OCI-LY1 (cell line): ENCODE results near the gene HDDC3.

Experiments
- H2AFZ ChIP-seq: fragments of 200-600 bp; sonication (generic), shearing (Covaris generic); 2 replicates; pipeline ENCODE4 v1.6.0; 2014; ENCODE audit warnings: antibody characterized with exemption, mild to moderate bottlenecking, low read length
- H3F3A ChIP-seq: fragments of 200-600 bp; sonication (generic), shearing (Covaris generic); 2 replicates; pipeline ENCODE4 v1.6.0; 2014; ENCODE audit warnings: mild to moderate bottlenecking, antibody characterized with exemption, low read length, moderate library complexity; ENCODE audit not compliant: insufficient read depth
- H3K27ac ChIP-seq: fragments of 200-600 bp; sonication (generic); 2 replicates; pipeline ENCODE4 v1.5.1; 2014; ENCODE audit warnings: low read length, mixed run types, mild to moderate bottlenecking, low read depth; ENCODE audit not compliant: poor library complexity, severe bottlenecking
- H3K27me3 ChIP-seq: fragments of 200-600 bp; sonication (generic); 2 replicates; pipeline ENCODE4 v1.6.0; 2014; ENCODE audit warnings: antibody characterized with exemption, mild to moderate bottlenecking, low read length, moderate library complexity; ENCODE audit not compliant: insufficient read depth
- H3K36me3 ChIP-seq: fragments of 200-600 bp; sonication (generic); 2 replicates; pipeline ENCODE4 v1.6.1; 2014; ENCODE audit warnings: mild to moderate bottlenecking, antibody characterized with exemption, low read length, moderate library complexity, mixed read lengths; ENCODE audit not compliant: insufficient read depth
- H3K4me1 ChIP-seq: fragments of 200-600 bp; sonication (generic); 2 replicates; pipeline ENCODE4 v1.5.1; 2014; ENCODE audit warnings: mild to moderate bottlenecking, low read length, moderate library complexity; ENCODE audit not compliant: insufficient read depth, severe bottlenecking
- H3K4me2 ChIP-seq: fragments of 200-600 bp; sonication (generic), shearing (Covaris generic); 2 replicates; pipeline ENCODE4 v1.6.1; 2014; ENCODE audit warnings: low read length
- H3K4me3 ChIP-seq: fragments of 200-600 bp; sonication (generic); 2 replicates; pipeline ENCODE4 v1.5.1; 2014; ENCODE audit warnings: low read length, low read depth, mild to moderate bottlenecking, mixed read lengths; ENCODE audit not compliant: poor library complexity, severe bottlenecking
- H3K79me2 ChIP-seq: fragments of 200-600 bp; shearing (Covaris generic); 2 replicates; pipeline ENCODE4 v1.6.1; 2016; ENCODE audit warnings: mixed run types, low read length, mixed read lengths; ENCODE audit not compliant: insufficient read depth
- H3K9ac ChIP-seq: fragments of 200-600 bp; sonication (generic), shearing (Covaris generic); 2 replicates; pipeline ENCODE4 v1.6.1; 2014; ENCODE audit warnings: mild to moderate bottlenecking, low read length, mixed read lengths
- H3K9me2 ChIP-seq: fragments of 200-600 bp; sonication (generic), shearing (Covaris generic); 2 replicates; pipeline ENCODE4 v1.6.1; 2014; ENCODE audit warnings: low read depth, mild to moderate bottlenecking, low read length, mixed read lengths
- H3K9me3 ChIP-seq: fragments of 200-600 bp; shearing (Covaris generic); 2 replicates; pipeline ENCODE4 v1.6.1; 2014; ENCODE audit warnings: low read length, mixed read lengths
- H4K20me1 ChIP-seq: fragments of 200-600 bp; sonication (generic), shearing (Covaris generic); 2 replicates; pipeline ENCODE4 v1.6.0; 2016; ENCODE audit warnings: mild to moderate bottlenecking, low read length; ENCODE audit not compliant: insufficient read depth
- CTCF ChIP-seq: fragments of 200-600 bp; sonication (generic), shearing (Covaris generic); IDR thresholded peaks from 2 replicates; pipeline ENCODE4 v1.5.1; 2017; ENCODE audit warnings: mild to moderate bottlenecking, antibody characterized with exemption, low read length, moderate library complexity, mixed read lengths
- EZH2 ChIP-seq: fragments of 200-600 bp; sonication (generic), shearing (Covaris generic); IDR thresholded peaks from 2 replicates; pipeline ENCODE4 v1.8.0; 2017; ENCODE audit warnings: borderline replicate concordance, mixed run types, mild to moderate bottlenecking, antibody characterized with exemption, low read length, moderate library complexity, mixed read lengths

Gene HDDC3

DNA sequence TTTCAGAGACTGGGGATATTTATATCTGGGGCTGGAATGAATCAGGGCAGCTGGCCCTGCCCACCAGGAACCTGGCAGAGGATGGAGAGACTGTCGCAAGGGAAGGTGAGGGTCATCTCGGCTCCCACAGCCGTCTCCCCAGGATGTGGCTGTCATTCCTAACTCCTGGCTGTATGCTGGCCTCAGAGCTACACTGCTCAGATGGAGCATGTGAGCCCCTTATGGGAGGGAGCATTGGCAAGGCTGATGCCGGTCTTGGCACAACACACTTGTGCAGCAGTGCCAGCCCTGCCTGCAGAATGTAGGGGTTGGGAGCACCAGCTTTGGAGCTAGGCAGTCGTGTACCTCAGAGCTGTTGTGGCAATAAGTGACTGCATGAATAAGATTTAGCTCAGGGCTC lies 27.5 kb upstream of the HDDC3 start:
- Histone ChIP-seq H2AFZ (no peak overlapping the region), H3K36me3 (peaks cover 51% of the 10 kb centered on the region), H3K9ac (no peak overlapping the region), H3K4me1 (peaks cover 17% of the 10 kb centered on the region), H3K9me2 (no peaks in the 10 kb centered on the region), H3K9me3 (no peaks in the 10 kb centered on the region), H3K27ac (no peak overlapping the region), H3F3A (no peaks in the 10 kb centered on the region), H3K4me2 (no peak overlapping the region), H3K4me3 (no peak overlapping the region), H4K20me1 (no peaks in the 10 kb centered on the region), H3K27me3 (no peaks in the 10 kb centered on the region), H3K79me2 (no peaks in the 10 kb centered on the region)
- TF ChIP-seq CTCF (no peak), EZH2 (no peak)

DNA sequence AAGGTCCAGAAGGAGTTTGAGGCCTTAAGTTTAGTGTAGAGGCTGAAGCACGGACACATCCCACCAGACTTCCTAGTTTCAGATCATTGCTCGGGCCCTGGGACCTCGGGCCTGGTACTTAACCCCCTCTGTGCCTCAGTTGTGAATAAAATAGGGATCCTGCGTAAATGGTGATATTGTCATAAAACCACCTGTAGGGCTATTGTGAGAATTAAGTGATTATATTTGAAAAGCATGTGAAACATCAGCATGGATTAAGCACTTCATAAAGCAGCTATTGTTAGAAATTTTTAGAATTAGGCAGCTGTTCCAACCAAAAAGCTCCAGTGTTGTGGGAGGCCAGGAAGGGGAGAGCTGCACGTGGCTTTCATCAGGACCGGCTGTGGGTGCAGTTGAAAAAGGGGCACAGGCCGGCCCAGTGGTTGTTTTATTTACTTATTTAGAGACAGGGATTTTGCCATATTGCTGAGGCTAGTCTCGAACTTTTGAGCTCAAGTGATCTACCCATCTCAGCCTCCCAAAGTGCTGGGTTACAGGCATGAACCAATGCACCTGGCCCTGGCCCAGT lies 26.8 kb upstream of the HDDC3 start:
- Histone ChIP-seq H3K4me2 (no peak overlapping the region), H3K9me3 (no peaks in the 10 kb centered on the region), H3K9ac (no peak overlapping the region), H3K4me3 (no peak overlapping the region), H2AFZ (no peak overlapping the region), H3K27ac (no peak overlapping the region), H3K79me2 (no peaks in the 10 kb centered on the region), H3K27me3 (no peaks in the 10 kb centered on the region), H3F3A (no peaks in the 10 kb centered on the region), H3K36me3 (peaks cover 45% of the 10 kb centered on the region), H3K4me1 (peaks cover 23% of the 10 kb centered on the region), H3K9me2 (no peaks in the 10 kb centered on the region), H4K20me1 (no peaks in the 10 kb centered on the region)
- TF ChIP-seq EZH2 (no peak), CTCF (no peak)

GRCh38 chr15:90957791-90958190 lies 25.4 kb upstream of the HDDC3 start:
- H2AFZ ChIP-seq, result no peak overlapping the region
- no peaks in the 10 kb centered on the region for H3K9me2 ChIP-seq
- peaks cover 24% of the 10 kb centered on the region for H3K4me1 ChIP-seq
- H3F3A ChIP-seq, result no peaks in the 10 kb centered on the region
- no peaks in the 10 kb centered on the region for H3K27me3 ChIP-seq
- no peaks in the 10 kb centered on the region for H3K9me3 ChIP-seq
- TF ChIP-seq CTCF, result no peak
- H3K36me3 ChIP-seq, result peaks cover 45% of the 10 kb centered on the region
- no peak overlapping the region for H3K4me2 ChIP-seq
- H4K20me1 ChIP-seq, result no peaks in the 10 kb centered on the region
- H3K27ac ChIP-seq, result no peak overlapping the region
- no peak overlapping the region for H3K4me3 ChIP-seq
- no peak overlapping the region for H3K9ac ChIP-seq
- H3K79me2 ChIP-seq, result no peaks in the 10 kb centered on the region
